ENCODE data around the gene TRIM3. TPM values are rescaled to one million over a fixed set of nuclear protein-coding genes. Genes with fewer than 3 reads are reported as not detected.

Gene TRIM3
- total RNA-seq, 2 donors from 2014 or later: 20.3 to 23.7 TPM

DNA sequence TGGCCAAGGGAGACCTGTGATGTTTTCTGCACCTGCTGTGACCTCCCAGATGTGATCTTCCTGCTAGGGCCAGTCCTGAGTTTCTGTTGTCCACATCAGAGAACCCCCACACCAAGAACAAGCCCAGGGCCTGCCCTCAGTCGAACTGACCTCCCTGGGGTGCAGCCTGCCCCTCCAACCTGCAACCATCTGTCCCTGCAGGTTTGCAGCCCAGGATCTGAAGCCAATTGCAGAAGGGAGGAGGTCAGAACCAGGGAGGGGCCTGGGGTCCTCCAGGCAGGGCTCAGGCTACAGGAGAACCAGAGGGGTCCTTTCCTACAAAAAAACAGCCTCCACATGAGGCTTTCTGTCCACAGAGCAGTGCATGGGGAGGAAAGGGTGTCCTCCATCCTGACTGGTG, 807 bp downstream of the TRIM3 start:
- TF ChIP-seq POLR2A (IDR thresholded peaks at IDR 0.05) (no peak), POLR2AphosphoS5 (IDR thresholded peaks at IDR 0.05) (no peak)
- TF ChIP-seq, protein P1, sequence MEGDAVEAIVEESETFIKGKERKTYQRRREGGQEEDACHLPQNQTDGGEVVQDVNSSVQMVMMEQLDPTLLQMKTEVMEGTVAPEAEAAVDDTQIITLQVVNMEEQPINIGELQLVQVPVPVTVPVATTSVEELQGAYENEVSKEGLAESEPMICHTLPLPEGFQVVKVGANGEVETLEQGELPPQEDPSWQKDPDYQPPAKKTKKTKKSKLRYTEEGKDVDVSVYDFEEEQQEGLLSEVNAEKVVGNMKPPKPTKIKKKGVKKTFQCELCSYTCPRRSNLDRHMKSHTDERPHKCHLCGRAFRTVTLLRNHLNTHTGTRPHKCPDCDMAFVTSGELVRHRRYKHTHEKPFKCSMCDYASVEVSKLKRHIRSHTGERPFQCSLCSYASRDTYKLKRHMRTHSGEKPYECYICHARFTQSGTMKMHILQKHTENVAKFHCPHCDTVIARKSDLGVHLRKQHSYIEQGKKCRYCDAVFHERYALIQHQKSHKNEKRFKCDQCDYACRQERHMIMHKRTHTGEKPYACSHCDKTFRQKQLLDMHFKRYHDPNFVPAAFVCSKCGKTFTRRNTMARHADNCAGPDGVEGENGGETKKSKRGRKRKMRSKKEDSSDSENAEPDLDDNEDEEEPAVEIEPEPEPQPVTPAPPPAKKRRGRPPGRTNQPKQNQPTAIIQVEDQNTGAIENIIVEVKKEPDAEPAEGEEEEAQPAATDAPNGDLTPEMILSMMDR (IDR thresholded peaks at IDR 0.05): no peak
- H3K36me3 ChIP-seq: peaks cover 0 to 5% of the 10 kb centered on the region in 2 donors
- peak overlapping the region; percentile 85 to 98 for H3K27ac ChIP-seq
- peaks cover 7% of the 10 kb centered on the region for H3K4me1 ChIP-seq (replicated peaks)
- no peaks in the 10 kb centered on the region for H3K9me3 ChIP-seq
- peak overlapping the region; percentile 67 to 70 for H3K4me3 ChIP-seq
- H3K27me3 ChIP-seq (replicated peaks; ENCODE audit: insufficient read depth): no peaks in the 10 kb centered on the region
- DNase-seq (ENCODE audit: low spot score): no peak
- 0% methylated on average over 1 of the region's 1 CpG for WGBS
- intact Hi-C loops (cut with DNase I): no loop called here

DNA sequence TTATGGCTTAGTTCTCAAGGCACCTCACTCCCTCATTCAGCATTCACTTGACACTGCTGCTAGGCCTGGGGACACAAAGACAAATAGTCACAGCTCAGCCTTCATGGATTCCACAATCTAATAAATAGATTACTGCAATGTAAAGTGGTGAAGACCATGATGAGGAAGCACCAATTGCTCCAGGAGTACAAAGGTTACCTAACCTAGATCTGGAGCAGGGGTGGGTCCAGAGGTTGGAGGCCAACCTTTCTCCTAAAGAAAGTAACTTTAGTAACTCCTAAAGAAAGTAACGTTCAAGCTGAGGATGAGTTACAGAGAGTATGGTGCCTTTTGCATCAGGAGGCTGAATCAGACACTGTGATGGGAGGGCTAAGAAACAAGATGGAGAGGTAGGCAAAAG, 4.1 kb downstream of the TRIM3 start:
- intact Hi-C loops (cut with DNase I): no loop called here
- no peak for DNase-seq (ENCODE audit: low spot score)
- WGBS: 97% methylated on average over 1 of the region's 1 CpG
- Histone ChIP-seq H3K4me3 (no peak overlapping the region), H3K36me3 (no peaks in the 10 kb centered on the region), H3K9me3 (no peaks in the 10 kb centered on the region), H3K27ac (no peak overlapping the region), H3K4me1 (replicated peaks) (peaks cover 7% of the 10 kb centered on the region), H3K27me3 (replicated peaks; ENCODE audit: insufficient read depth) (no peaks in the 10 kb centered on the region)
- TF ChIP-seq POLR2AphosphoS5 (IDR thresholded peaks at IDR 0.05): no peak
- TF ChIP-seq, protein P1 (IDR thresholded peaks at IDR 0.05): no peak
- no peak for TF ChIP-seq POLR2A (IDR thresholded peaks at IDR 0.05)

DNA sequence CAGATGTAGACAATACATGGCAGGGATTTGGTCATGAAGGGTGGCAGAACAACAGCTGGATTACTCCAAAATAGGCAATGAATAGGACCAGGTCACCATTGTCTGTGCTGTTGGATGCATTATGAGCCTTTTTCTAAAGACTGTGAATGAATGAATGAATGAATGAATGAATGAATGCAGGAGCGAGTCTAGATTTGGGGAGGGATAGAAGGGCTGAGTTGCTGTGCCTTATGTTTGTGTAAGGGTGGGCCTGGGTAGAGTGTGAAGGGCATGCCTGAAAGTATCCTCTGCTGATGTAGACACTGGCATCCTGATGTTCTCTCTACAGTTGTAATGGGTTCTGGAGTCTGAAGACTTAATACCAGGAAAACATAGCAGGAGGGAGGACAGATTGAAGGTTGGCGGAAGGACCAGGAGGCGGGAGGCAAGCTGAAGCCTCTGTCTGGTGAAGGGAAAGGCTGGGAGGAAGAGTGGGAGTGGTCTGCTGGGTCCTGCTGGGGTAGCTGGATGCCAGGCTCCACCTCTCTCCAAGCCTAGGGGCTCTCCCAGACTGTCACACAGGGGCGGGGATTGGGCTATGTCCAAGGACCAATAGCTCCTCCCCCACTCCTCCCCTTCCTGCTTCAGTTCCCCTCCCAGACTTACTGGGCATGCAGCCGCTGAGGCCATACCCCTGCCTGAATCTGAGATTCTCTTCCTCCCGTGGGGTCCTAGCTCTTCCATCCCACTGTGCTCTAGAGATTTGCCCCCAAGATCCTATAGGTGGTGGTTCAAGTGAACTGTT, 4.8 kb downstream of the TRIM3 start:
- Histone ChIP-seq H3K27ac (no peak overlapping the region), H3K27me3 (replicated peaks; ENCODE audit: insufficient read depth) (no peaks in the 10 kb centered on the region), H3K36me3 (no peaks in the 10 kb centered on the region), H3K9me3 (no peaks in the 10 kb centered on the region), H3K4me3 (no peak overlapping the region), H3K4me1 (replicated peaks) (peaks cover 7% of the 10 kb centered on the region)
- TF ChIP-seq POLR2A (IDR thresholded peaks at IDR 0.05) (peak; percentile 23), POLR2AphosphoS5 (IDR thresholded peaks at IDR 0.05) (peak; percentile 32)
- TF ChIP-seq, protein P1 (IDR thresholded peaks at IDR 0.05): no peak
- 33% methylated on average over 6 of the region's 6 CpGs for WGBS
- peak; percentile 42 for DNase-seq (ENCODE audit: low spot score)
- intact Hi-C loops (cut with DNase I): no loop called here

DNA sequence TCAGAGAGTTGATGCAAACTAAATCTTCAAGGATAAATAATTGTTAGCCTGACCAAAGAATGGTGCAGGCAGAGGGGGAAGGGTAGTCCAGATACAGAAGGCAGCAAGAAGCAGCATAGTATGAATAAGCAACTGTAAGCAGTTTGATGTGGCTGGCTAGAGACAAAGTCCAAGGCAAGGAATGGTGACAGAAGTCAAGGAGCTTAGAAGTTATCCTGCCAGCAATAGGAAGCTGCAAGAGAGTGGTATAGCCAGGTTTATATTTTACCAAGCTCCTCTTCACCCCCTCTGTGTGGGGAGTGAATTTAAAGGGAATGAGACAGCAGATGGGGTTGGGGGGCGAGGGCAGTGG, 14.7 kb downstream of the TRIM3 start:
- DNase-seq (ENCODE audit: low spot score): no peak
- Histone ChIP-seq H3K4me3 (no peak overlapping the region), H3K27me3 (replicated peaks; ENCODE audit: insufficient read depth) (no peaks in the 10 kb centered on the region), H3K9me3 (no peaks in the 10 kb centered on the region), H3K27ac (no peak overlapping the region), H3K36me3 (peaks cover 0 to 16% of the 10 kb centered on the region in 2 donors), H3K4me1 (replicated peaks) (no peaks in the 10 kb centered on the region)
- 92% methylated on average over 1 of the region's 1 CpG for WGBS
- intact Hi-C loops (cut with DNase I): no loop called here
- TF ChIP-seq POLR2AphosphoS5 (IDR thresholded peaks at IDR 0.05): no peak
- TF ChIP-seq, protein P1 (IDR thresholded peaks at IDR 0.05): no peak
- no peak for TF ChIP-seq POLR2A (IDR thresholded peaks at IDR 0.05)

Measured in prostate gland (tissue), 2 donors.